ENCODE data around the gene AQP4. TPM values are rescaled to one million over a fixed set of nuclear protein-coding genes. Genes with fewer than 3 reads are reported as not detected.

AQP4 gene
- total and polyA plus RNA-seq, 12 donors, result 0.07 to 37.2 (median 9.8) TPM

DNA sequence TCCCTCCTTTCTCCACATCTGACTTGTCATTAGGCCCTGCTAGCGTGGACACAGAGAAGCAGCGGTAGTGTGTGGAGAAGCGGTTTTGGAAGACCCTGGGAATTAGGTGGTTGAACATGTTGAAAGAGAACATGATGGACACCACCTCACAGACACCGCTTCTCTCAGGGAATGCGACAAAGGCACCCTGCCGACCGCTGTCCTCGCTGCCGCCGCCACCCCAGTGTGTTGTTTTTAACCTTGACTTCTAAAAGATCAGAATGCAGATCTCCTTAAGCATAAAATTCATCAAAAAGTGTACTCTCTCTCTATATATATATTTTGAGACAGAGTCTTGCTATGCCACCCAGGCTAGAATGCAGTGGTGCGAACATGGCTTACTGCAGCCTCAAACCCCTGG lies 33.2 kb downstream of the AQP4 start:
- H3K36me3 ChIP-seq, result no peaks in the 10 kb centered on the region
- peaks cover 0 to 4% (median 0%) of the 10 kb centered on the region in 7 donors for H3K27me3 ChIP-seq
- no peak overlapping the region for H3K27ac ChIP-seq
- TF ChIP-seq, protein P1, sequence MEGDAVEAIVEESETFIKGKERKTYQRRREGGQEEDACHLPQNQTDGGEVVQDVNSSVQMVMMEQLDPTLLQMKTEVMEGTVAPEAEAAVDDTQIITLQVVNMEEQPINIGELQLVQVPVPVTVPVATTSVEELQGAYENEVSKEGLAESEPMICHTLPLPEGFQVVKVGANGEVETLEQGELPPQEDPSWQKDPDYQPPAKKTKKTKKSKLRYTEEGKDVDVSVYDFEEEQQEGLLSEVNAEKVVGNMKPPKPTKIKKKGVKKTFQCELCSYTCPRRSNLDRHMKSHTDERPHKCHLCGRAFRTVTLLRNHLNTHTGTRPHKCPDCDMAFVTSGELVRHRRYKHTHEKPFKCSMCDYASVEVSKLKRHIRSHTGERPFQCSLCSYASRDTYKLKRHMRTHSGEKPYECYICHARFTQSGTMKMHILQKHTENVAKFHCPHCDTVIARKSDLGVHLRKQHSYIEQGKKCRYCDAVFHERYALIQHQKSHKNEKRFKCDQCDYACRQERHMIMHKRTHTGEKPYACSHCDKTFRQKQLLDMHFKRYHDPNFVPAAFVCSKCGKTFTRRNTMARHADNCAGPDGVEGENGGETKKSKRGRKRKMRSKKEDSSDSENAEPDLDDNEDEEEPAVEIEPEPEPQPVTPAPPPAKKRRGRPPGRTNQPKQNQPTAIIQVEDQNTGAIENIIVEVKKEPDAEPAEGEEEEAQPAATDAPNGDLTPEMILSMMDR (IDR thresholded peaks at IDR 0.05), result no peak
- H3K9me3 ChIP-seq, result no peaks in the 10 kb centered on the region
- H3K4me3 ChIP-seq, result no peak overlapping the region
- WGBS, 2 donors, result 94 to 97% methylated on average over 11 of the region's 11 CpGs
- DNase-seq (no peak), ATAC-seq (no peak)
- no peaks in the 10 kb centered on the region for H3K4me1 ChIP-seq
- intact Hi-C loops (cut with DNase I), result loop anchor here in 1 of 10 donors (5.0 kb wide), 2 partner anchors 125 to 465 kb away; no protein-coding TSS in a partner anchor

DNA sequence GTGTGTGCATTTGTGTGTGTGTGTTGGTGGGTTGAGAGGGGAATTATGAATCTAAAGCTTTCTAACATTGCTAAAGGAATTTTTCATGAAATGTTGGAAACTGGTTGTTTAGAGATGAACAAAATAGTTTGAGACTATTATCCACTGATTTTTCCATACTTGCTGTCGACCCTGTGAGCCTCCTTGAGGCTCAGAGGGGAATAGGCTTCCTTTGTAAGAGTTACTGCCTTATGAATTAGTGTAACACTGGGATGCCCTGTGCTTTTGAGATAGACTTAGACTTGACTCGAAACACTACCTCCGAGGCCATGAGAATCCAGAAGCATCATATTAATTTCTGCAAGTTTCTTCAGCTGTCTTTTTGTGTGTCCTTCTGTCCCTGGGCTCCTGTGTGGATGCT lies 37.9 kb downstream of the AQP4 start:
- no peak overlapping the region for H3K27ac ChIP-seq
- intact Hi-C loops (cut with DNase I), result no loop called here
- peaks cover 0 to 4% (median 0%) of the 10 kb centered on the region in 7 donors for H3K27me3 ChIP-seq
- WGBS, 2 donors, result 58 to 63% methylated on average over 3 of the region's 3 CpGs
- no peaks in the 10 kb centered on the region for H3K4me1 ChIP-seq
- TF ChIP-seq, protein P1 (IDR thresholded peaks at IDR 0.05), result no peak
- H3K4me3 ChIP-seq, result no peak overlapping the region
- no peak for ATAC-seq
- H3K36me3 ChIP-seq, result no peaks in the 10 kb centered on the region
- no peak for DNase-seq
- no peaks in the 10 kb centered on the region for H3K9me3 ChIP-seq

DNA sequence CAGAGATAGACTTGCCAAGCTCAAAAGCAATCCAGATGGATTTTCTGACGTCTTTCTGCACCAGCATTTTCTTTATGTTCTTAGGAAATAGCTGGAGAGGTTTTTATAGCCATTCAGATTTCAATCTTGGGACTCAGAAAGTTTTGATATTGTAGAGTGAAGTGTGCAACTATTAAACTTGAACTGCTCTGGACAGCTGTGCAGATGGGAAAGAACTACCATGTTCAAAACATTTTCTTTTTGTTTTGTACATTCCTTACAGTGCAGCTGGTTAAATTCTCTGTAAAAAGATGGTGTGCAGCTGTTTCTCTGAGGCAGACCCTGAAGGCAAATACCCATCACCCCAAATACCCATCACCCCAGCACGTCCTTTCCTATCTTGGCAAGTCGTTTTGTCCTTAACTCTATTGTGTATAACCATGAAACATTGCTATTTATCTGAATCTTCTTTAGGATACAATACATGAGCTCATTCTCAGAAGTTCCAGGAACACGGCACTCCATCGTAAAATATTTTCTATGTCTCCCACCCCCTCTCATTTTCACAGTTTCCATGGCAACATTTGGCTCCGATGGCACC lies 38.8 kb downstream of the AQP4 start:
- peaks cover 0 to 4% (median 0%) of the 10 kb centered on the region in 7 donors for H3K27me3 ChIP-seq
- no peak for DNase-seq
- WGBS, 2 donors, result 64 to 71% methylated on average over 6 of the region's 6 CpGs
- ATAC-seq, result no peak
- intact Hi-C loops (cut with DNase I), result no loop called here
- no peaks in the 10 kb centered on the region for H3K4me1 ChIP-seq
- H3K27ac ChIP-seq, result no peak overlapping the region
- no peaks in the 10 kb centered on the region for H3K36me3 ChIP-seq
- TF ChIP-seq, protein P1 (IDR thresholded peaks at IDR 0.05), result no peak
- no peaks in the 10 kb centered on the region for H3K9me3 ChIP-seq
- no peak overlapping the region for H3K4me3 ChIP-seq

DNA sequence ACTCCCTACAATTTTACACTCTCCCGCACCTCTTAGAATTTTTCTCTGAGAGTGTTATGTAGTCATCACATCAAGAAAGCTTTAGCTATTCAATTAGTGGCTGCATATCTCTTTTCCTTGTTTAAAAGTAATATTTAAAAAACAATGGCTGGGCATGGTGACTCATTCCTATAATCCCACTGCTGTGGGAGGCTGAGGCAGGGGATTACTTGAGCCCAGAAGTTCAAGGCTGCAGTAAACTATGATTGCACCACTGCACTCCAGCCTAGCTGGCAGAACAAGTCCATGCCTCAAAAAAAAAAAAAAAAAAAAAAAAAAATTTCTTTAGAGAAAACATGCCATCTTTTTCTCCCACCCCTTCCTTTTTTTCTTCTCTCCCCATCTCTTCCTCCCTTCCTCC lies 44.3 kb downstream of the AQP4 start:
- TF ChIP-seq, protein P1 (IDR thresholded peaks at IDR 0.05), result no peak
- WGBS, 2 donors, result 93 to 97% methylated on average over 1 of the region's 1 CpG
- no peak for DNase-seq

More for the DNA sequence above, 44.3 kb downstream of the AQP4 start:
- intact Hi-C loops (cut with DNase I), result no loop called here
- no peak overlapping the region for H3K4me3 ChIP-seq
- no peak for ATAC-seq
- H3K27me3 ChIP-seq, result peaks cover 0 to under 1% (median 0%) of the 10 kb centered on the region in 7 donors
- H3K4me1 ChIP-seq, result no peaks in the 10 kb centered on the region
- H3K27ac ChIP-seq, result no peak overlapping the region
- H3K9me3 ChIP-seq, result peaks cover 0 to 30% (median 12%) of the 10 kb centered on the region in 11 donors
- no peaks in the 10 kb centered on the region for H3K36me3 ChIP-seq

All from heart right ventricle (tissue), 16 donors.